Heart right ventricle (tissue), 16 donors: ENCODE results near the gene MSH5. TPM values are rescaled to one million over a fixed set of nuclear protein-coding genes. Genes with fewer than 3 reads are reported as not detected.

Experiments used
- ATAC-seq, 8 donors: fragments of 200-7000 bp; cut with Tn5 transposase; one replicate each; pipeline ENCODE4 v1.9.1; 2020; ENCODE audit warnings: mild to moderate bottlenecking in 8 of 8, moderate library complexity in 8 of 8, moderate number of reproducible peaks in 1 of 8
- DNase-seq, 2 donors: peaks; one replicate each; pipeline ENCODE4 v3.0.0-alpha.2; 2020
- H3K27ac ChIP-seq, 10 donors: fragments of 200-600 bp; sonication (generic) in 2 of 10; one replicate each; pipeline versions ENCODE4 v1.5.0 to v1.8.0; 2020 to 2022; ENCODE audit warnings: mild to moderate bottlenecking in 3 of 10
- H3K27me3 ChIP-seq, 7 donors: fragments of 200-600 bp; one replicate each; pipeline ENCODE4 v1.8.0; 2021 to 2022; ENCODE audit warnings: mild to moderate bottlenecking in 2 of 7
- H3K36me3 ChIP-seq, 9 donors: fragments of 200-600 bp; sonication (generic) in 1 of 9; one replicate each; pipeline versions ENCODE4 v1.5.0 to v1.8.0; 2020 to 2022; ENCODE audit warnings: mild to moderate bottlenecking in 2 of 9
- H3K4me1 ChIP-seq, 9 donors: fragments of 200-600 bp; sonication (generic) in 1 of 9; one replicate each; pipeline versions ENCODE4 v1.5.0 to v1.8.0; 2020 to 2022; ENCODE audit warnings: mild to moderate bottlenecking in 4 of 9
- H3K4me3 ChIP-seq, 10 donors: fragments of 200-600 bp; sonication (generic) in 2 of 10; one replicate each; pipeline versions ENCODE4 v1.5.0 to v1.8.0; 2020 to 2022; ENCODE audit warnings: mild to moderate bottlenecking in 7 of 10, moderate library complexity in 2 of 10
- H3K9me3 ChIP-seq, 11 donors: fragments of 200-600 bp in 10 of 11; sonication (generic) in 2 of 11; one replicate each; pipeline versions ENCODE4 v1.5.0 to v1.8.0; 2013 to 2022; ENCODE audit warnings: mild to moderate bottlenecking in 2 of 11, control low read depth in 1 of 11, moderate library complexity in 1 of 11
- CTCF ChIP-seq, 9 donors: fragments of 200-600 bp; sonication (generic) in 2 of 9; IDR thresholded peaks; one replicate each; pipeline versions ENCODE4 v1.5.0 to v1.8.0; 2021 to 2022; ENCODE audit warnings: antibody characterized with exemption in 9 of 9, mild to moderate bottlenecking in 5 of 9, moderate library complexity in 1 of 9
- WGBS, 2 donors: extraction: QIAGEN DNeasy Blood & Tissue Kit; methylation state at CpG; one replicate each; pipeline ENCODE4 v1.1.7; 2013; ENCODE audit warnings: inconsistent platforms in 1 of 2; 5-methylcytosine and 5-hydroxymethylcytosine counted together
- intact Hi-C, 10 donors: fragments of 100-400 bp; cut with DNase I; formaldehyde crosslinking; loops; one replicate each; pipeline versions ENCODE4 v1.11.1 to v1.14.2; 2022
- polyA plus RNA-seq, 2 donors: library from polyadenylated mRNA; stranded (reverse); fragments of 200-250 nt; gene quantifications; one replicate each; pipeline ENCODE4 v1.2.3, GENCODE V29; 2013
- total RNA-seq, 10 donors: library from RNA; stranded (reverse); fragmentation: NEBNext Ultra II Directional in 3 of 10; extraction: Animal tissue kit (Norgen Biotek cat#: 25700) in 3 of 10; gene quantifications; one replicate each; pipeline versions ENCODE4 v1.2.1 to v1.2.4, GENCODE V29; 2021 to 2023
- donor health status: Arrhythmogenic right ventricular cardiomyopathy.
- donor health status: ischemic (EF 13 %, LVEDD 7.1; RV severe dilation, severe dysfunction).
- donor health status: healthy with polysubstance abuse.
- donor health status: DM: no; HTN: yes; CAD: no.
- donor health status: DM: no; HTN: no; CAD: no.
- donor health status: ischemic (EF 25% LVEDD 6.9; RV normal size, moderate dysfunction).
- donor health status: ischemic (EF 25% LVEDD 5.7; RV mildly dilated, moderate dysfunction).
- donor health status: healthy.
- donor health status: DM: yes; HTN: yes; CAD: no.
- donor health status: Ischemic cardiomyopathy.
- donor health status: ischemic (EF 35%, LVEDD 5.7; RV mildly dilated, moderate dysfunction).
- donor health status: nonischemic (EF 11% LVEDD 7.7; RV severe dilation, severe dysfunction).
- donor health status: DM: yes; HTN: yes; CAD: no.
- donor health status: PGD.
- donor health status: ischemic (EF 29% LVEDD 5.4; RV normal size, mild dysfunction).
- donor health status: nonischemic (EF 23%, LVEDD 6.1; RV moderate dilation, normal function).

Gene MSH5
- total and polyA plus RNA-seq, 12 donors: 0.89 to 6.1 (median 2.6) TPM

GRCh38 chr6:31780507-31781243 is 40.9 kb downstream of the MSH5 start:
- intact Hi-C loops: loop anchor here in 1 of 10 donors (5.0 kb wide), 1 partner anchor 38 kb away; the partner anchor contains the start of gene MSH5
- peaks cover 7 to 20% (median 13%) of the 10 kb centered on the region in 9 donors for H3K4me1 ChIP-seq
- no peak overlapping the region for H3K27ac ChIP-seq
- ATAC-seq (no peak), DNase-seq (no peak)
- peaks cover 0 to 80% (median 49%) of the 10 kb centered on the region in 9 donors for H3K36me3 ChIP-seq
- H3K4me3 ChIP-seq: no peak overlapping the region
- H3K9me3 ChIP-seq: no peaks in the 10 kb centered on the region
- WGBS, 2 donors: 90 to 94% methylated on average over 20 of the region's 20 CpGs
- H3K27me3 ChIP-seq: no peaks in the 10 kb centered on the region
- no peak for TF ChIP-seq CTCF (IDR thresholded peaks at IDR 0.05)

GRCh38 chr6:31781244-31782125 is 41.7 kb downstream of the MSH5 start:
- Histone ChIP-seq H3K9me3 (no peaks in the 10 kb centered on the region), H3K27ac (no peak overlapping the region), H3K27me3 (no peaks in the 10 kb centered on the region), H3K4me1 (peaks cover 7 to 15% (median 12%) of the 10 kb centered on the region in 9 donors), H3K4me3 (no peak overlapping the region), H3K36me3 (peaks cover 0 to 88% (median 49%) of the 10 kb centered on the region in 9 donors)
- intact Hi-C loops: loop anchor here in 1 of 10 donors (5.0 kb wide), 1 partner anchor 39 kb away; the partner anchor contains the start of gene MSH5
- DNase-seq (no peak), ATAC-seq (no peak)
- TF ChIP-seq CTCF (IDR thresholded peaks at IDR 0.05): no peak
- WGBS, 2 donors: 95% methylated on average over 23 of the region's 23 CpGs

- intact Hi-C loops: loop anchor here in 1 of 10 donors (5.0 kb wide), 1 partner anchor 40 kb away; the partner anchor contains the start of gene MSH5
- no peak for TF ChIP-seq CTCF (IDR thresholded peaks at IDR 0.05)
- Histone ChIP-seq H3K36me3 (peaks cover 0 to 96% (median 56%) of the 10 kb centered on the region in 9 donors), H3K4me3 (no peak overlapping the region), H3K9me3 (no peaks in the 10 kb centered on the region), H3K27me3 (no peaks in the 10 kb centered on the region), H3K4me1 (peaks cover 0 to 7% (median 4%) of the 10 kb centered on the region in 9 donors), H3K27ac (no peak overlapping the region)
- DNase-seq: no peak
- no peak for ATAC-seq
- WGBS, 2 donors: 93 to 94% methylated on average over 32 of the region's 32 CpGs
Observed at GRCh38 chr6:31782126-31782855, 42.5 kb downstream of the MSH5 start.
